Measurements from ENCODE around the gene SRSF11.

Gene SRSF11

DNA sequence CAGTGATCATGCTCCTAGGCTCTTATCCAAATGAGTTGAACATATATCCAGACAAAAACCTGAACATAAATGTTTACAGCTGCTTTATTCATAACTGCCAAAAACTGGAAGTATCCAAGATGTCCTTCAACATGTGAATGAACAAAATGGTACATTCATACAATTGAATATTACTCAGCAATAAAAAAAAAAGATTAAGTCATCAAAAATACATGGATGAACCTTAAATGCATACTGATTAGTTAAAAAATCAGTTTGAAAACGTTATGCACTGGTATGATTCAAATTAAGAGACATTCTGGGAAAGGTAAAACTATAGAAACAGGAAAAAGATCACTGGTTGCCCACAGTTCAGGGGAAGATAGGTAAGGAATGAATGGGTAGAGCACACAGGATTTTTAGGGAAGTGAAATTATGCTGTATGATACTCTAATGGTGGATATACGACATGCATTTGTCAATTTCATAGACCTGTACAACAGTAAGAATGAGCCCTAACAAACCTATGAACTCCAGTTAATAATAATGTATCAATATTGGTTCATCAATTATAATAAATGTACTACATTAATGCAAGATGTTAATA, 18.9 kb upstream of the SRSF11 start:
- no peak overlapping the region for H3K27ac ChIP-seq (ENCODE audit: low read depth, low read length)
- no peaks in the 10 kb centered on the region for H4K20me1 ChIP-seq (ENCODE audit: control insufficient read depth, insufficient read depth, low read depth, low read length)
- H3K4me3 ChIP-seq (ENCODE audit: low read length): 0 out of 2 replicates have a peak overlapping the region, but pooled peaks have one; percentile 8
- no peaks in the 10 kb centered on the region for H3K27me3 ChIP-seq (ENCODE audit: control insufficient read depth, low read length)
- H3K9me3 ChIP-seq (ENCODE audit: control insufficient read depth, insufficient read depth, low read length): no peaks in the 10 kb centered on the region
- H3F3A ChIP-seq (ENCODE audit: control insufficient read depth, insufficient read depth): 0 out of 2 replicates have a peak, but pooled peaks cover 2% of the 10 kb centered on the region
- peaks cover 33% of the 10 kb centered on the region for H3K4me1 ChIP-seq (ENCODE audit: control insufficient read depth, low read length)
- H3K9me2 ChIP-seq (replicated peaks; ENCODE audit: control insufficient read depth, low read length): no peaks in the 10 kb centered on the region
- H3K36me3 ChIP-seq (ENCODE audit: control insufficient read depth, low read length): peaks cover 12% of the 10 kb centered on the region
- TF ChIP-seq CTCF (IDR thresholded peaks at IDR 0.05; ENCODE audit: low read depth, low read length, poor library complexity, severe bottlenecking) (no peak), EZH2phosphoT487 (IDR thresholded peaks at IDR 0.05; ENCODE audit: borderline replicate concordance, low read length) (no peak)
- H3K79me2 ChIP-seq (ENCODE audit: control insufficient read depth, low read length): peaks cover 96% of the 10 kb centered on the region
- H3K4me2 ChIP-seq (ENCODE audit: low read length): peak overlapping the region; percentile 72

DNA sequence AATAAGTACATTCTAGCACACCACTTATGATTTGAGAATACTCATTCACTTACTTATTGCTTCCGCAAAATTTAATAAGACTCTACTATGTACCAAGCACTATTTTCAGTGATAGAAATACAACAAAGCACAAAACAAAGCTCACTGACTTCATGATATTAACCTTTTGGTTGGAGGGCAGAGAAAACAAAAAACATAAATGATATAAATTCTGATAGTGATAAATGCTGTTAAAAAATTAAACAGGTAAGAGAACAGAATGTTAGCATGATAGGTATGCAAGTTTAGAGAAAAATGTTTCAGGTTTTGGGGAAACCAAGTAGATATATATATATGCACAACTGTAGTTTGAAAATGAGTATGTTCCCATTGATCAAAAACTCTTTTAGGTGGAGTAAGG, 17.0 kb upstream of the SRSF11 start:
- TF ChIP-seq CTCF (IDR thresholded peaks at IDR 0.05; ENCODE audit: low read depth, low read length, poor library complexity, severe bottlenecking): no peak
- TF ChIP-seq EZH2phosphoT487 (IDR thresholded peaks at IDR 0.05; ENCODE audit: borderline replicate concordance, low read length): no peak
- H3F3A ChIP-seq (ENCODE audit: control insufficient read depth, insufficient read depth): peaks cover 3% of the 10 kb centered on the region; the same call in 1 of the 2 replicates
- H3K4me3 ChIP-seq (ENCODE audit: low read length): peak overlapping the region; percentile 82
- H4K20me1 ChIP-seq (ENCODE audit: control insufficient read depth, insufficient read depth, low read depth, low read length): no peaks in the 10 kb centered on the region
- H3K9me2 ChIP-seq (replicated peaks; ENCODE audit: control insufficient read depth, low read length): no peaks in the 10 kb centered on the region
- H3K27ac ChIP-seq (ENCODE audit: low read depth, low read length): no peak overlapping the region
- peaks cover 30% of the 10 kb centered on the region for H3K36me3 ChIP-seq (ENCODE audit: control insufficient read depth, low read length)
- no peaks in the 10 kb centered on the region for H3K27me3 ChIP-seq (ENCODE audit: control insufficient read depth, low read length)
- peak overlapping the region; percentile 72 for H3K4me2 ChIP-seq (ENCODE audit: low read length)
- H3K9me3 ChIP-seq (ENCODE audit: control insufficient read depth, insufficient read depth, low read length): no peaks in the 10 kb centered on the region
- peaks cover 96% of the 10 kb centered on the region for H3K79me2 ChIP-seq (ENCODE audit: control insufficient read depth, low read length)
- peaks cover 46% of the 10 kb centered on the region for H3K4me1 ChIP-seq (ENCODE audit: control insufficient read depth, low read length)

DNA sequence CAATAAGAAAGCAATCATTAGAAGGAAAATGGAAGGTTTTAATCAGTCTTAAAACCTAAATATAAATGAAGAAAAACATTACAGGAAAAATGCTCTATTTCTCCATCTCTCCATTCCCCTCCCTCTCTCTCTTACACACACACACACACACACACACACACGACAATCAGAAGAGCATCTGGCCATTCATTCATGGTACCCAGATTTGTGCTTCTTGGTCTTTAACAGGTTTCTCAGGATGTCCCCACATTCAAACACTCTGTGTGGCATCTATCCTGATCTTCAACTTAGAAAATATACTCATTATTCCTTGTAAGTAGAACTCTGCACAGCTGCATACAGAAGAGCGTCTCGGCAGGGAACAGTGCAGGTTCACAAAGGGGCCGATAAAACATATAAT, 16.6 kb upstream of the SRSF11 start:
- Histone ChIP-seq H3K9me3 (ENCODE audit: control insufficient read depth, insufficient read depth, low read length) (no peaks in the 10 kb centered on the region), H3F3A (ENCODE audit: control insufficient read depth, insufficient read depth) (peaks cover 3% of the 10 kb centered on the region; the same call in 1 of the 2 replicates), H3K4me2 (ENCODE audit: low read length) (peak overlapping the region; percentile 72), H3K9me2 (replicated peaks; ENCODE audit: control insufficient read depth, low read length) (no peaks in the 10 kb centered on the region), H4K20me1 (ENCODE audit: control insufficient read depth, insufficient read depth, low read depth, low read length) (no peaks in the 10 kb centered on the region), H3K27me3 (ENCODE audit: control insufficient read depth, low read length) (no peaks in the 10 kb centered on the region), H3K27ac (ENCODE audit: low read depth, low read length) (no peak overlapping the region), H3K4me1 (ENCODE audit: control insufficient read depth, low read length) (peaks cover 46% of the 10 kb centered on the region), H3K4me3 (ENCODE audit: low read length) (peak overlapping the region; percentile 82), H3K79me2 (ENCODE audit: control insufficient read depth, low read length) (peaks cover 98% of the 10 kb centered on the region), H3K36me3 (ENCODE audit: control insufficient read depth, low read length) (peaks cover 31% of the 10 kb centered on the region)
- TF ChIP-seq EZH2phosphoT487 (IDR thresholded peaks at IDR 0.05; ENCODE audit: borderline replicate concordance, low read length): no peak

GRCh38 chr1:70205071-70205433, 16.1 kb upstream of the SRSF11 start:
- no peaks in the 10 kb centered on the region for H3K9me3 ChIP-seq (ENCODE audit: control insufficient read depth, insufficient read depth, low read length)
- no peaks in the 10 kb centered on the region for H3K9me2 ChIP-seq (replicated peaks; ENCODE audit: control insufficient read depth, low read length)
- H3K36me3 ChIP-seq (ENCODE audit: control insufficient read depth, low read length): peaks cover 33% of the 10 kb centered on the region
- TF ChIP-seq EZH2phosphoT487 (IDR thresholded peaks at IDR 0.05; ENCODE audit: borderline replicate concordance, low read length) (no peak), CTCF (IDR thresholded peaks at IDR 0.05; ENCODE audit: low read depth, low read length, poor library complexity, severe bottlenecking) (no peak)
- H3K27ac ChIP-seq (ENCODE audit: low read depth, low read length): peak overlapping the region; percentile 34
- peaks cover 3% of the 10 kb centered on the region; the same call in 1 of the 2 replicates for H3F3A ChIP-seq (ENCODE audit: control insufficient read depth, insufficient read depth)
- peaks cover 46% of the 10 kb centered on the region for H3K4me1 ChIP-seq (ENCODE audit: control insufficient read depth, low read length)
- H4K20me1 ChIP-seq (ENCODE audit: control insufficient read depth, insufficient read depth, low read depth, low read length): no peaks in the 10 kb centered on the region
- peak overlapping the region; percentile 82 for H3K4me3 ChIP-seq (ENCODE audit: low read length)
- H3K27me3 ChIP-seq (ENCODE audit: control insufficient read depth, low read length): no peaks in the 10 kb centered on the region
- peak overlapping the region; percentile 72 for H3K4me2 ChIP-seq (ENCODE audit: low read length)
- peaks cover 98% of the 10 kb centered on the region for H3K79me2 ChIP-seq (ENCODE audit: control insufficient read depth, low read length)

All from DOHH2 (cell line).